Skin of body (tissue), 2 donors: ENCODE data around the gene DLX3. TPM values are rescaled to one million over a fixed set of nuclear protein-coding genes. Genes with fewer than 3 reads are reported as not detected.

Experiments used
- DNase-seq: peaks from one replicate; lab custom pipeline; 2025; lab: John Stamatoyannopoulos, UW
- total RNA-seq: library from RNA; depleted of rRNA; stranded (reverse); fragments of >200 nt; gene quantifications from one replicate; pipeline ENCODE4 v1.2.3, GENCODE V29; 2014

Gene DLX3
- total RNA-seq, 1 donor from 2014 or later, result 20.3 TPM

DNA sequence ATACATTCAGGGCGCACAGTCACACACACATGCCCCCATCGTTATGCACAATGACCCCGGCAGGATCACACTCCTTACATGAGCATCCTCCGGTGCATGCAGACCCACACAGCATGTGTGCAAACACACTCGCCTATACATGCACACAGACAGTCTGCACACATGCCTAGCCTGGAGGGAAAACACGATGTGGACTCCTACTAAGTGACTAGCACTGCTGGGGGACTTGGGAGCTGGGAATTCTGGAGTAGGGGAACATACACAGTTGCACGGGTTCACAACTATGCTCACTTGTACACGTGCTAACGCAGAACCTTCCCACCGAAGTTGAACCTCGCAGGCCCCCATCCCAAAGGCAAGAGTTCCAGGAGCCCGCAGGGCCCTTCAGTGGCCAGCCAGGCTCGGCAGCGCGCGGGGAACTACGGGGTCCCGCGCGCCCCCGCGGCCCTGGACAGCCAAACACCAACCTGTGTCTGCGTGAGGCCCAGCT, 2.0 kb downstream of the DLX3 start:
- no peak for DNase-seq

DNA sequence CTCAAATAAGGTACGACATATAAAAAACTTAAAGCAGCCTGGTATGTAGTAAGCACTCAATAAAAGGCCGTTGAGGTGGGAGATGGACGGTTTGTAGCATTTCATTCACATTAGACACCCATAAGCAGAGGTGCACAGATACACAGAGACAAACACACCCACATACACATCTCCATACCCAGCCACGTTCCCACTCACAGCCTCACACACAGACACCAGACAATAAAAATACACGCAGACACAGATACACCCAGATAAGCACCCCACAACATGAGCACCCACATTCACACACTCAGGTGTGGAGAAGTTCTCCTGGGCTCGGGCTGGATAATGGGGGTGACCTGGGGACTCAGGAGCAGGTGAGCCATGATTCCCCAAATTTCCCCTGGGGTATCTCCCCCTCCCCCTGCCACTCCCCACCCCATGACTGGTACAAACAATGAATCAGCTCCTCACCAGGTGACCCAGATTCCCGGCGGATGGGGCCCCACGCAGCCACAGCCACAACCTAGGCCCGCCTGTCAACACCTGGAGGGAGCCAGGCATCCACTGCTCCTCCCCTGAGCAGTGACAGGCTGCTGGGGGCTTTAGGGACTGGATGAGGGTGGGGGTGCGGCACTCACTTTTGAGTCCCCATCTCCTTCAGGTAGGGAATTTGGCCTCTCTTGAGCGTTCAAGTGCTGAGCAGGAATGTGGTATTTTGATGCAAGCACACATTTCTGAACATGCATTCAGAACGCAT, 2.7 kb downstream of the DLX3 start:
- no peak for DNase-seq

DNA sequence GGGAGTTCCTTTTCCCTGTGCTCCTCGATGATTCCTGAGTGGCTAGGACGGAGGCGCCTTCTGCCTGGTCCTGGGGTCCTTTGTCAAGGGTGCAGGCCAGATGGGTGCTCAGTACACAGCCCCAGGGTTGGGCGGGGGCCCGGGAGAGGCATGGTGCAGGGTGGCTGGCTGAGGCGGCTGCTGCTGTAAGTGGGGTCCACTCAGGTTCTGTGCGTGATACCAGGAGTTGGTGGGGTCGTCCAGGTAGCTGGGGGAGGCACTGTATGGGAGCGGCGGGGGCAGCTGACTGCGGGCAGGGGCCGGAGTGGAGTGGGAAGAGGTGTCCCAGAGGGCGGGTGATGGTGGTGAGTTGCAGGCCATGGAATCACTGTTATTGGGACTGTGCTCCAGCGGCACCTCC, 3.6 kb downstream of the DLX3 start:
- DNase-seq, result no peak

DNA sequence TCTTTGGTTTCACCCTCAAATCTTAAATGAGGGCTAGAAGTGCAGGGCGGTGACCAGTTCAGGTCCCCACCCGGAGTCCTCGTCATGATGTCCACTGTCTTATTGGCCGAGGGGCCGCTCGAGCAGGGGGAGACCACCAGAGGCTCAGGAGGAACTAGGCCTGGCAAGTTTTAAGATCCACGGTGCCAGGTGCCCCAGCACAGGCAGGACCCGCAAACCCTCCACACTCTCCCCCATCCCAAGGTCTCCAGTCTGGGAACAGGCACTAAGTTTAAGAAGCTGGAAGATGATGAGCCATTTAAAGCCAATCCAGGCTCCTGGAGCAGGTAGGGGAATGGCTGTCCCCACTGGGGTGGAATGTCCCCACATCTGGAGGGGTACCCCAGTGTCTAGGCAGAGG, 4.1 kb downstream of the DLX3 start:
- no peak for DNase-seq

DNA sequence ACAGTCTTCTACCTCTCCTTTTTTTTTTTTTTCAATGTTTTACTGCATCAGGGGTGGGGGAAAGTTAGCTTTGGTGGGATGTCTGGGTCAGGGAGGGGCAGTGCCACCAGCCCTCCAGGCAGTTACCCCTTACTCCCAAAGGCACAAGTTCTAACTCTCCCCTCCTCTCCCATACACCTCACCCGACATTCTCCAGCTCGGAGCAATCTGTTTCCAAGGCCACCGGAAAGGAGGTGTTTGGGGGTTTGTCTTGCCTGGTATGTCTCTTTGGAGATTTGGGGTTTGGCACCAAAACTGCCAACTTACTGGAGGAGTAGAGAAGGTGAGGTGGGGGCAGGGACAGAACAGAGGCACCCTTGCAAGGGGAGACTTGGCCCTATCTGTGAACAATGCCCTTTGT, 4.7 kb downstream of the DLX3 start:
- no peak for DNase-seq

DNA sequence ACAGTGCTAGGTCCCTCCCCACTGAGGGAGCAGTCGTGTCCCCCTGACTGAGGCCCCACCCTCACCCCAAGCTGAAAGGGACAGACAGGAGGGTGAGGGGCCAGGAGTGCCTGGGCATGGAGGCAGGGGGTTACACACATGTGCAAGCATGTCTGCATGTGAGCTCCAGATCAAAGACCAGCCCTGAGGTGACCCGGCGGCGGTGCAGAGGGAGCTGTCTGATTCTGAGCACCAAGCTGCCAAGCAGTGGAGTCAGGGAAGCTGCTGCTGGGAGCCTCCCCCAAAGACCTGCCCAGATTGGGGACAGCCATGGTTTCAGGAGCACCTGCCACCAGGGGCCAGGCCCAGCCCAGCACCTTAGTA, 5.5 kb downstream of the DLX3 start:
- no peak for DNase-seq

DNA sequence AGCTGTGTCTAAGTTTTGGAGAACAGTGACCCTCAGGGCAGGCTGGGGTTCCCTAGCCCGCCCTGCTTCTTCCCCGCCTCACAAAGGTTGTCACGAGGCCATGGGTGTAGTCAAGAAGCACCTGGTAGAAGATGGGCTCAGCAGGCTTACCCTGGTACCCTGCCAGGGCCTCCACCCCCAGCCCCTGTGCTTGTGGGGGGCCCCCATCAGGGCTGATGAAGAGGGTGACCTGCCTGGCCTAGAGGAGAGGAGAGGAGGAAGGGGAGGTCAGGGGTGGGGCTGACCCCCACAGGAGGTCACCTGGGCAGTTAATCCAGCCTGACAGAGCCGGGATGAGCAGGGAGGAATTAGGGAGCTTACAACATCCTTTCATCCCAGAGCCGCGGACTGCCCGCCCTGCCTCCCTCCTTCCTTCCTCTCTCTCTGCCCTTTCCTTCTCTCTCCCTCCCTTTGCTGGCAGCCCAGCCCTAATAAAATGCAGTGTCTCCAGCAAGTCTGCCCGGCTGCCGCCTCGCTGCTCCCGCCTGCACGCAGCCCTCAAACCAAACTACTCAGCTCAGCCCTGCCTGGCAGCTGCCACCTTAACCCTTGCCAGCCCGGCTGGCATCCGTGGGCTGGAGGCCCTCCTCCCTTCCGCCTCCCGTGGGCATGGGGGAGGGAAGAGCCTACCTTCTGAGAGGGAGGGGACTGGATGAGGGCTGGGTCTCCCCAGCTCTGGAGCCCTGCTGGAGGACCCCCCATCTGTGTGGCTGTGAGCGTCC, 7.2 kb downstream of the DLX3 start:
- no peak for DNase-seq

DNA sequence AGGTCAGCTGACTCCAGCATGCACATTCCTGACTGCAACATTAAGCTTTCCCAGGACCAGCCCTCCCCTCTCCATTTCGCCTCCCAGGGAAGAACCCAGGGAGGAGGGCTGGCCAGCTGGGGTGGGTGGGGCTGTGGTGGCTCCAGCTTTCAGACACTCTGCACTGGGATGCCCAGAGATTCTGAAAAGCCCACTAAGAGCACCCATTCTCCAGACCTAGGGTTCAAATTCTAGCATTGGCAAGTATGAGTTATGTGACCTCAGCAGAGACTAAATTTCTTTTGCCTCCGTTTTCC, 7.8 kb downstream of the DLX3 start:
- DNase-seq, result no peak

DNA sequence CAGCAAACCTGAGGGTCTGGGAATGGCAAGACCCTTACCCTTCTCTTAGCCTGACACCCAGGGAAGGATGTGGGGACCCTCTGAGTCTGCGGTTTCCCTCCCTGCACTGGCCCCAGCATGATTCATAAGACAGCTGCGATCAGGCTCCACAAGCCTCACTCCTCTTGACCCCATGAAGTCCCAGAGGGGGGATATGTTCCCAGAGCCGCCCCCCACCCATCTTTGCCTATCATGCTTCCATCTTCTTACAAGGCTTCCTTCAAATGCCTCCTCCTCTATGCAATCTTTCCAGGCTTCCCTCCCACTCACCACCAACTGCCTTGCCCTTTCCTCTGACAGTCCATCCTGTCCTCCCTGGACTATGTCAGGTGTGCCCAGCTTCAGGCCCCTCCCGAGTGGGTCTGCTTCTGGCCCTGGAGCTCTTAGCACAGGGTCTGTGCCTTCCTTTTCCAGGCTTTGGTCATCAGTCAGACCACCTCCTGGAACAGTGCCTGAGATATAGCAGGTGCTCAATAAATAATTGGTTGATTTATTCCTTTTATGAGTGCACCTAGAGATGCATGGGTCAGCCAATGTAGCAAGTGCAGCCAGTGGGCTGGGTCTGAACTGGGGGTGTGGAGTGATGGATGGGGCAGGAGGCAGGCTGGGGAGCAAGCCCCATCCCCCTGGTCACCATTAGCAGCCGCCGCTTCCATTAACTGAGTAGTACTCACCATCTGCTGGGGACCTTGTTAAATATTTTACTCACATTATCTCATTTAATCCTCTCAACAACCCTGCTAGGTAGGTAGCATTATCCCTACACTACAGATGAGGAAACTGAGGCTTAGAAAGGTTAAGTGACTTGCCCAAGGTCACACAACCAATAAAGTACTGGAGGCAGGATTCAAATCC, 8.4 kb downstream of the DLX3 start:
- no peak for DNase-seq

DNA sequence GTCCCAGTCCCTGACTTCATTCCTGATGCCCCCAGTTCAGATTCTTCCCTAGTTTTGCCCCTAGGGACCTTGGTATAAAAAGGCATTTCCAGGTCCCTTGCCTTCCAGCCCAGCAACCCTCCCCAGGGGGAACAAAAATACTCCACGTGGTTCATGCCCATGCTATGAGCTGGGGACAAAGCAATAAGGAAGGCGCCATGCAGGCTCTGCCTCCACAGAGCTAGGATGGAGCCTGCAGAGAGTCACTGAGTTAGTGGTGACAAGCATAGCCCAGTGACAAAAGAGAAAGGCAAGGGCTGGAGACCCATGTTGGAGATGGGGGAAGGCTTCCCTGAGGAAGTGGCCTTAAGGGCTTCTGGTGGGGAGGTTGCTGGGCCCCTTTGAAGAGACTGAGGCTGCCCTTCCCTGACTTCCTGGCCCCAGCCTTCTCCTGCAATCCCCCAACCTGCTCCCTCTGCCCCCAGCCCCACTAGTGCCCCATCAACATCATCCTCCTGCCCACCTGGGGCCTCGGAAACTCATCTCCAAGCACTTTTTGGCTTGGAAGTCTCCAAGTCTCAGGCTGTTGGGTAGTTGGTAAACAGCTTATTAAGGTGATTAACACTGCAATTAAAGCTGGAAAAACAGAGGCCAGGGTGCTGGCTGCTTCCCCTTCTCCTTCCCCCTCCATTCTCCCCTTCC, 9.6 kb downstream of the DLX3 start:
- DNase-seq, result no peak

DNA sequence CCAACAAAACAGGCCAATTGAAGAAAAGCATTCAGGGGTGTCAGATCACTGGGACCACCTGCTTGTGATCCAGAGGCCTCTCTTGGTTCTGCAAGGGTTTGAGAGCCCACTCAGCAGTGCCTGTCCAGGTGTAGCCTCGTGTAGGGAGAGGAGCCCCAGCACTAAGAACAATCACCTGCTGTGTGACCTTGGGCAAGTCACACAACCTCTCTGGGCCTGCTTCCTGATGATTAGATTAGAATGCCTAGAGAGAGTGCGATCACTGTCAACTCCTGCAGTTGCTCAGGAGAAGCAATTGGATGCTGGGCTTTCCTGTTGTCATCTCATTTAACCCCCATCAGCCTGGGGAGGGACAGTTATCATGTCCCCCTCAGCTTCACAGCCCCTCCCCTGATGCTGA, 10.2 kb downstream of the DLX3 start:
- DNase-seq, result no peak

DNA sequence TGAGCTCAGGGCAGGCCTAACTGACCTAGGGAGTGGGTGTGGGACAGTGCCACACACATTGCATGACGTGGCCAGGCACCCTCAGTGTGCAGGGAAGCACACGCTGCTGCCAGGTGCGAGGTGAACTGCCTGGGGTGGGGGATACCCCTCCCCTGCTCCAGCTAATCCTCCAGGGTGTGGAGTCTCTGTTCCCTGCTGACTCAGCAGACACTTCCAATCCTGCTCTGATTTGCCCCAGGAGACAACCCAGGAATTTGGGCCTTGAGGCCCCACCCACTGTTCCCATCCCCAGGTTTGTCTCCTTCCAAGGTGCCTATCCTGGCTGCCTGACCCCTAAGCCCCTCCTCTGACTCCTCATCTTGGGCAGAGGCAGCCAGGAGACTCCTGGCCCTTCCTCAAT, 10.7 kb downstream of the DLX3 start:
- DNase-seq, result no peak

DNA sequence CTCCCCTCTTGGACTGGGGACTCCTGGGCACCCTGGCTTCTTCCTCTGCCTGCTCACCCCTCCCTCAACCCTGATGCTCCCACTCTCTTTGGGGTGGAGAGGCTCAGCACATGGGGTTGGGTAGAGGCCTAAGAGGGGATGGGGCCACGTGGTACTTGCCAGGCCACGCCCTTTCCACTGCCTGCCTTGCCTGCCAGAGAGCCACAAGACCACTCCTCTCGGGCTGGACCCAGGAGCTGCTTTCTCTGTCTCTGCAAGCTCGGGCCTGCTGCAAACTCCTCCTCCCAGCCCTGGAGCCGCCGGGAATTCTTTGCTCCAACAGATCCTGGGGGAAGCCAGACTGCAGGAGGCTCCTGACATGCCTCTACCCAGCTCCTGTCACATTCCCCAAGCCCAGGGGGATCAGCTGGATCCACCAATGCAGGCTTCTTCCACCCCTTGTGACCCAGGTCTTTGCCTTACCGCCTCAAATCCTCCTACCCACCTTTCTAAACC, 14.3 kb downstream of the DLX3 start:
- DNase-seq, result no peak

DNA sequence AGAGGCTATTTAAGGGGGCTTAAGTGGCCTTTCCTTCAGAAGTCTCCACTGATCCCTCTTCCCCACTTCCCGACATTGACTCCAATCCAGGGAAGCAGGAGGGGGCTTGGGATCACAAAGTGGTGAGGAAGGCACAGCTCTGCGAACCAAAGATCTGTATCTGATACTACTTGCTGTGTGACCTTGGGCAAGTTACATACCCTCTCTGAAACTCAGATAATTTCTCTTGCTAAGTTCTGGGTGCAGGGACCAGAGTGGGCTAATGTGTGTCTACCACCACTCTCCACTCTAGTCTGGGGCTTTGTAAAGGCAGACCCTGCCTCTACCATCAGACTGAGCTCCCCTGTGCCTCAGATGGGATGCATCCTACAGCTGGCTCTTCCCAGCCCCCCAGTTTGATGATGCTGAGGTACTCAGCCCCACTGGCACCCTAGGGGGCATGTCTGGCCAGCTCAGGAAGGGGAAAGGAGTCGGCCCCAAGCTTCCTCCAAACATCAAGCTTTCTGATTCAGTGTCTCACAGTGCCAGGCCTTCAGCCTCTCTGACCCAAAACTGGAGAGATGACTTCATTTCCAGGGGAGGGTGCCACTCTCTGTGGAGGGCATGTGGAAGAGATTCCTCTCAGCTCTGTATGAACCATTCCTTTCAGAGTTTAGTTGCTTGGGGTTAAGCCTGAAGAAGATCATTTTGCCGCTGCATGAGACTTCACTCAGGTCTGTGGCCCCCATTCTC, 15.1 kb downstream of the DLX3 start:
- DNase-seq, result no peak

DNA sequence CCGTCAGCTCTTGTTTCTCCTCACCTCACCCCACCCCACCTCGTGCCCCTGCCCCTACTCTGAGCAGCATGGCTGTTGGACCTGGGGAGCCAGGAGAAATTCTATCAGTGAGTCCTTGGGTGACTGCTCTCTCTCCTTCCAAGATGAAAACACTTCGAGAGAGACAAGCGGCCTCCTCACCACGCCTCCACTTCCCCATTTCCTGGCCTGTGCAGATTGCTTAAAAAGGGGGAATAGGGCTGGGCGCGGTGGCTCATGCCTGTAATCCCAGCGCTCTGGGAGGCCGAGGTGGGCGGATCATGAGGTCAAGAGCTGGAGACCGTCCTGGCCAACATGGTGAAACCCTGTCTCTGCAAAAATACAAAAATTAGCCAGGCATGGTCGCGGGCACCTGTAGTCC, 16.5 kb downstream of the DLX3 start:
- no peak for DNase-seq

DNA sequence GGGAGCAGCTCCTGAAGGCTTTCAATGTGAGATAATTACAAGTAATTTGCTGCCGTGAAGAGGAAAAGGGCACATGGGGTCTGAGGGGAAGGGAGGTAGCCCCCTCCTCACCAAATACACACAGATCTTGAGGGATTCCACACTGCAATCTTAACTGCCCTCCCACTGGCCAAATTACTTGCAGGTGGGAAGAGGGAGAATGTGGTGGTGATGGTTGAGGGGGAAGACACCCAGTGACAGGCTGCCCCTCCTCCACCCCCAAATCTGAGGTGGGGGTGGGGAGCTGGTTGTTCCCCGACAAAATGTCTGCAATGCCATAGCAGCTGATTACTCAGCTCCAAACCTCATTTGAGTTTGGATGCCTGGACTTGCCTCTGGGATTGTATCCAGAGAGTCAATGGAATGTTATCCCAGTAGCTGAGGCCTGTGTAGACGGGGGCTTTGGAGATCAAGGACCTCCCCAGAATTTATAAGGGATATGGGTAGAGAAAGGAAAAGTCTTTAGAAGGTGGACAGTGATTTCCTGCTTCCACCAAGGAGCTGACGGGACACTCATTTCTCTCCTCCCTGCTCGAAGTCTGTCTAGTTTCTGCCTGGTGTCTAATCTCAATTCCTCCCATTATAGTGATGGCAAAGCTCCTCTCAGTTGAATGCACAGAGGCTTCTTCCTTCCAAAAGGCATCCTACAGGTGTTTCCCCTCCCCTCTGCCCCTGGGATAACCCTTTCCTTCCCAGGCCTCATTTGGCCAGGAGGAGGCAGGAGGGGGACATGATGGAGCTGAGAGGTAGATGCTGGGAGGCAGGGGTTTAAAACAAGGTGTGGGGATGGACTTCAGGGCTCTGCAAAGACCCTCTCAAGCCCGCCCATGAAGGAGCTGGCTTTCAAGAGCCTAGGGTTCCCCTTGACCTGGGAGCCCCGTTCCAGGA, 17.3 kb downstream of the DLX3 start:
- no peak for DNase-seq

DNA sequence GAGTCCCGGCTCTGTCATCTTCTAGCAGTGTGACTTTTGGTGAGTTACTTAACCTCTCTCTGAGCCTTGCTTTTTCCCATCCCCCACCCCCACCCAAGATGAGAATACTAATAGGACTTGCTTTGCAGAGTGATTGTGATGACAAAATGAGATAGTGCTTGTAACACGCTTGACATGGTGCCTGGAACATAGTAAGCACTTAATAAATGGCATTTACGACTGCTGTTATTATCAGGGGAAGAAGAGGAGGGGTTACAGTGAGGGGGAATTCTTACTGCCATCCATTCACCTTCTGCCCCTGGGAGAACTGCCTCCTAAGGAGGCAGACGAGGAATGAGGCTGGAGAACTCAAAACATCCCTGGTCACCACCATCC, 18.2 kb downstream of the DLX3 start:
- no peak for DNase-seq

DNA sequence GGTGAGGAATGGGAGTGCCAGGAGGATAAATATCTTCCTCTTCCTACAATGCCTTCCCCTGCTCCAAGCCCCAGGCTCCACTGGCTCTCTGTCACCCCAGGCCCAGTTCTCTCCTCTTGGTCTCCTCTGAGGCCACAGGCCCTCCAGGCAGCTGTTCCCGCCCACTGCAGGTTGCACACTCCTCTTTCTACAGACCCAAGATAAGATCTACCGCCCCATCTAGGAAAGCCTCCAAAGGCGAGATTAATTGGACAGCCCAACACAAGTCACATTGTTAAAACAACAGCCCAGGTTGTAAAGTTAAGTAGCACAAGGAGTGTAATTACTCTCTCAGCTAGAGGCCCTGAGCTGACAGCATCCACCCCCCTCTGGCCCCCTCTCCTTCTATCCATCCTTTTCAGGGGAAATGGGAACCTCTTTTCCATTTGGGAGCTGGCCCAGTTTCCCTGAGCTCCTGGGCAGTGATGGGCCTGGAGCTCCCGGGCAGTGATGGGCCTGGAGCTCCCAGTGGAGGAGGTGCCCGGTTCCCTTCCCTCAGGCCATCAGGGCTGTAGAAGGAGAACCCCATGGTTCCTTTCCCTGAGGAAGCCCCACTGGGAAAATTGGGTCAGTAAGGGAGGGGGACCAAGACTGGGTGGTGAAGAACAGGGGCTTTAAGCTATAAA, 18.7 kb downstream of the DLX3 start:
- DNase-seq, result no peak

DNA sequence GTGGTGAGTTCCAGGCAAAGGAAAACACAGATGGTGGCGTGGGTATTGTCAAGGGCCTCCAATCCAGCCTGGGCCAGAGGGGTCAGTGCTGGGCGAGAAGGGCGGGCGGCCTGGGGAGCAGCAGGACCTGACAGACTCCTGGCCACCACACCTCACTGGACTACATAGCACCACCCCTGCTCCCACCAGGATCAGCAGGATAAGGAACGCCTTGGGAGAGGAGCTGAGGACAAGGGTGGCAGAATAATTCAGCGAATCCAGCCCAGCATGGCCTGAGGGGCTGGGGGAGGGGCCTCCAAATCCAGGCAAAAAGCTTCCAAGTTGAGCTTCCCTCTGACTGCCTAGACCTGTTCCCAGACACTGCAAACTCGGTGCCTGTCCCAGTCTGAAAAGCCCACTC, 19.5 kb downstream of the DLX3 start:
- DNase-seq, result no peak
